Loucy (cell line): ENCODE results near the gene PCDHAC1.

Source experiments
- H2AFZ ChIP-seq: fragments of 200-600 bp; sonication (generic); 2 replicates; pipeline ENCODE4 v1.6.0; 2016; ENCODE audit warnings: antibody characterized with exemption, mild to moderate bottlenecking, low read length, moderate library complexity
- H3F3A ChIP-seq: fragments of 200-600 bp; 2 replicates; pipeline ENCODE4 v1.6.0; 2016; ENCODE audit warnings: antibody characterized with exemption, low read depth, mild to moderate bottlenecking
- H3K27me3 ChIP-seq: fragments of 200-600 bp; sonication (generic); 2 replicates; pipeline ENCODE4 v1.6.1; 2014; ENCODE audit warnings: low read length, mild to moderate bottlenecking; ENCODE audit not compliant: insufficient read depth, poor library complexity, severe bottlenecking
- H3K36me3 ChIP-seq: fragments of 200-600 bp; sonication (generic); 2 replicates; pipeline ENCODE4 v1.6.1; 2016; ENCODE audit warnings: low read length; ENCODE audit not compliant: insufficient read depth
- H3K4me1 ChIP-seq: fragments of 200-600 bp; sonication (generic); 2 replicates; pipeline ENCODE4 v1.5.1; 2014; ENCODE audit warnings: low read length, mild to moderate bottlenecking; ENCODE audit not compliant: insufficient read depth, poor library complexity, severe bottlenecking
- H3K4me2 ChIP-seq: fragments of 200-600 bp; sonication (generic); 2 replicates; pipeline ENCODE4 v1.6.0; 2014; ENCODE audit warnings: antibody characterized with exemption, low read length, low read depth, mild to moderate bottlenecking; ENCODE audit not compliant: poor library complexity, severe bottlenecking
- H3K4me3 ChIP-seq: fragments of 200-600 bp; sonication (generic); 2 replicates; pipeline ENCODE4 v1.5.1; 2014; ENCODE audit warnings: low read length, mild to moderate bottlenecking, mixed read lengths; ENCODE audit not compliant: poor library complexity, severe bottlenecking
- H3K79me2 ChIP-seq: fragments of 200-600 bp; sonication (generic); 2 replicates; pipeline ENCODE4 v1.6.1; 2014; ENCODE audit warnings: low read length; ENCODE audit not compliant: insufficient read depth
- H3K9ac ChIP-seq: fragments of 200-600 bp; sonication (generic); 2 replicates; pipeline ENCODE4 v1.6.0; 2014; ENCODE audit warnings: mild to moderate bottlenecking, low read depth, low read length, moderate library complexity; ENCODE audit not compliant: poor library complexity, severe bottlenecking
- H3K9me2 ChIP-seq: fragments of 200-600 bp; sonication (generic); replicated peaks from 2 replicates; pipeline ENCODE4 v1.6.1; 2016; ENCODE audit warnings: low read depth, low read length, mixed read lengths
- H3K9me3 ChIP-seq: fragments of 200-600 bp; sonication (generic); 2 replicates; pipeline ENCODE4 v1.6.1; 2014; ENCODE audit warnings: mild to moderate bottlenecking, antibody characterized with exemption, low read length, low read depth; ENCODE audit not compliant: insufficient read depth
- H4K20me1 ChIP-seq: fragments of 200-600 bp; sonication (generic); 2 replicates; pipeline ENCODE4 v1.6.0; 2014; ENCODE audit warnings: antibody characterized with exemption, low read length, mild to moderate bottlenecking; ENCODE audit not compliant: insufficient read depth, poor library complexity, severe bottlenecking
- EZH2phosphoT487 ChIP-seq: fragments of 200-600 bp; IDR thresholded peaks from 2 replicates; pipeline ENCODE4 v1.6.1; 2018; ENCODE audit warnings: antibody characterized with exemption, mild to moderate bottlenecking, moderate library complexity, borderline replicate concordance
- TF ChIP-seq, protein P1 (sequence below): fragments of 200-600 bp; sonication (generic); conservative IDR thresholded peaks from 2 replicates; pipeline ENCODE4 v1.5.1; 2014; ENCODE audit warnings: mild to moderate bottlenecking, antibody characterized with exemption, low read length

PCDHAC1 gene

GRCh38 chr5:140926443-140927227 is 536 bp downstream of the PCDHAC1 start:
- Histone ChIP-seq H3K4me1 (no peaks in the 10 kb centered on the region), H3F3A (no peaks in the 10 kb centered on the region), H2AFZ (no peak overlapping the region), H4K20me1 (no peaks in the 10 kb centered on the region), H3K27me3 (no peaks in the 10 kb centered on the region), H3K4me3 (no peak overlapping the region), H3K4me2 (no peak overlapping the region), H3K79me2 (no peaks in the 10 kb centered on the region), H3K36me3 (no peaks in the 10 kb centered on the region), H3K9me3 (no peaks in the 10 kb centered on the region), H3K9ac (no peak overlapping the region), H3K9me2 (no peaks in the 10 kb centered on the region)
- TF ChIP-seq, protein P1, sequence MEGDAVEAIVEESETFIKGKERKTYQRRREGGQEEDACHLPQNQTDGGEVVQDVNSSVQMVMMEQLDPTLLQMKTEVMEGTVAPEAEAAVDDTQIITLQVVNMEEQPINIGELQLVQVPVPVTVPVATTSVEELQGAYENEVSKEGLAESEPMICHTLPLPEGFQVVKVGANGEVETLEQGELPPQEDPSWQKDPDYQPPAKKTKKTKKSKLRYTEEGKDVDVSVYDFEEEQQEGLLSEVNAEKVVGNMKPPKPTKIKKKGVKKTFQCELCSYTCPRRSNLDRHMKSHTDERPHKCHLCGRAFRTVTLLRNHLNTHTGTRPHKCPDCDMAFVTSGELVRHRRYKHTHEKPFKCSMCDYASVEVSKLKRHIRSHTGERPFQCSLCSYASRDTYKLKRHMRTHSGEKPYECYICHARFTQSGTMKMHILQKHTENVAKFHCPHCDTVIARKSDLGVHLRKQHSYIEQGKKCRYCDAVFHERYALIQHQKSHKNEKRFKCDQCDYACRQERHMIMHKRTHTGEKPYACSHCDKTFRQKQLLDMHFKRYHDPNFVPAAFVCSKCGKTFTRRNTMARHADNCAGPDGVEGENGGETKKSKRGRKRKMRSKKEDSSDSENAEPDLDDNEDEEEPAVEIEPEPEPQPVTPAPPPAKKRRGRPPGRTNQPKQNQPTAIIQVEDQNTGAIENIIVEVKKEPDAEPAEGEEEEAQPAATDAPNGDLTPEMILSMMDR, result no peak
- no peak for TF ChIP-seq EZH2phosphoT487

GRCh38 chr5:140927228-140927573 is 1.1 kb downstream of the PCDHAC1 start:
- Histone ChIP-seq H3K27me3 (no peaks in the 10 kb centered on the region), H3F3A (no peaks in the 10 kb centered on the region), H3K9me3 (no peaks in the 10 kb centered on the region), H4K20me1 (no peaks in the 10 kb centered on the region), H3K36me3 (no peaks in the 10 kb centered on the region), H2AFZ (no peak overlapping the region), H3K4me3 (no peak overlapping the region), H3K79me2 (no peaks in the 10 kb centered on the region), H3K4me1 (no peaks in the 10 kb centered on the region), H3K9ac (no peak overlapping the region), H3K4me2 (no peak overlapping the region), H3K9me2 (no peaks in the 10 kb centered on the region)
- no peak for TF ChIP-seq EZH2phosphoT487
- TF ChIP-seq, protein P1, result no peak

- no peak overlapping the region for H3K4me2 ChIP-seq
- H3K36me3 ChIP-seq, result no peaks in the 10 kb centered on the region
- H3K4me1 ChIP-seq, result no peaks in the 10 kb centered on the region
- no peaks in the 10 kb centered on the region for H4K20me1 ChIP-seq
- H3K27me3 ChIP-seq, result no peaks in the 10 kb centered on the region
- no peaks in the 10 kb centered on the region for H3K79me2 ChIP-seq
- H2AFZ ChIP-seq, result no peak overlapping the region
- no peaks in the 10 kb centered on the region for H3K9me3 ChIP-seq
- no peak for TF ChIP-seq EZH2phosphoT487
- TF ChIP-seq, protein P1, result no peak
- no peak overlapping the region for H3K9ac ChIP-seq
- no peaks in the 10 kb centered on the region for H3K9me2 ChIP-seq
- H3F3A ChIP-seq, result no peaks in the 10 kb centered on the region
- H3K4me3 ChIP-seq, result no peak overlapping the region
Measured at GRCh38 chr5:140934964-140935606, 9.0 kb downstream of the PCDHAC1 start.
